Sigmoid colon (tissue), 7 donors: ENCODE measurements around the gene STBD1. TPM values are rescaled to one million over a fixed set of nuclear protein-coding genes. Genes with fewer than 3 reads are reported as not detected.
A peak's percentile ranks its signal among the peaks of the same experiment; 100 is the strongest.

Experiments
- DNase-seq: peaks from one replicate; pipeline ENCODE4 v3.0.0-alpha.2; 2019
- H3K27ac ChIP-seq, 4 donors: fragments of 200-600 bp; sonication (generic); one replicate each; pipeline ENCODE4 v1.5.1; 2016 to 2019; ENCODE audit warnings: mild to moderate bottlenecking in 1 of 4
- H3K27me3 ChIP-seq, 3 donors: fragments of 200-600 bp; sonication (generic); one replicate each; pipeline ENCODE4 v1.5.1; 2019; ENCODE audit warnings: mild to moderate bottlenecking in 1 of 3
- H3K36me3 ChIP-seq, 4 donors: fragments of 200-600 bp; sonication (generic); one replicate each; pipeline ENCODE4 v1.5.1; 2016 to 2019
- H3K4me1 ChIP-seq, 4 donors: fragments of 200-600 bp; sonication (generic); one replicate each; pipeline ENCODE4 v1.5.1; 2017 to 2019
- H3K4me3 ChIP-seq, 4 donors: fragments of 200-600 bp; sonication (generic); one replicate each; pipeline ENCODE4 v1.5.1; 2017 to 2019; ENCODE audit warnings: mild to moderate bottlenecking in 2 of 4, moderate library complexity in 1 of 4
- H3K9me3 ChIP-seq, 4 donors: fragments of 200-600 bp in 3 of 4; sonication (generic) in 3 of 4; one replicate each; pipeline versions ENCODE4 v1.5.1 to v1.6.1; 2013 to 2019
- CTCF ChIP-seq, 4 experiments: fragments of 450-650 bp in 3 of 4; fragments of 200-600 bp in 1 of 4; IDR thresholded peaks; one replicate each; pipeline ENCODE4 v1.5.1; 2016 to 2019; ENCODE audit warnings: antibody characterized with exemption in 4 of 4, mild to moderate bottlenecking in 3 of 4, moderate library complexity in 2 of 4
- EP300 ChIP-seq, 4 donors: sonication (generic); formaldehyde crosslinking; IDR thresholded peaks; one replicate each; pipeline ENCODE4 v1.6.1; 2017; ENCODE audit warnings: antibody characterized with exemption in 4 of 4
- POLR2A ChIP-seq, 2 donors: fragments of 450-650 bp; IDR thresholded peaks; one replicate each; pipeline ENCODE4 v1.6.1; 2016; ENCODE audit warnings: antibody characterized with exemption in 2 of 2, mild to moderate bottlenecking in 2 of 2, moderate library complexity in 2 of 2
- POLR2AphosphoS5 ChIP-seq, 4 donors: sonication (generic); formaldehyde crosslinking; IDR thresholded peaks; one replicate each; pipeline ENCODE4 v1.6.1; 2017; ENCODE audit warnings: antibody characterized with exemption in 4 of 4
- WGBS, 2 donors: extraction: QIAGEN DNeasy Blood & Tissue Kit; methylation state at CpG; one replicate each; pipeline ENCODE4 v1.1.7; 2013; 5-methylcytosine and 5-hydroxymethylcytosine counted together
- intact Hi-C: fragments of 100-400 bp; cut with DNase I; formaldehyde crosslinking; loops from one replicate; pipeline ENCODE4 v1.15.1; 2023
- polyA plus RNA-seq, 3 donors: library from polyadenylated mRNA; stranded (reverse); fragments of 200-250 nt; gene quantifications; one replicate each; pipeline ENCODE4 v1.2.3, GENCODE V29; 2013
- total RNA-seq, 4 donors: library from RNA; depleted of rRNA; stranded (reverse); fragments of >200 nt; gene quantifications; one replicate each; pipeline ENCODE4 v1.1.0, GENCODE V29; 2016
- donor health status: healthy with polysubstance abuse.
- donor health status: Bipolar disorder and iron deficiency.
- donor health status: healthy.

STBD1 gene
- total and polyA plus RNA-seq, 7 donors: 6.0 to 17.1 (median 11.0) TPM

GRCh38 chr4:76301068-76301774 is 5.3 kb upstream of the STBD1 start:
- WGBS, 2 donors: 96 to 97% methylated on average over 4 of the region's 4 CpGs
- no peaks in the 10 kb centered on the region for H3K27me3 ChIP-seq
- H3K27ac ChIP-seq: peak overlapping the region in 2 of 4 donors; percentile 16 to 33
- H3K9me3 ChIP-seq: peaks cover 0 to 3% (median 0%) of the 10 kb centered on the region in 4 donors
- peaks cover 0 to 27% (median 17%) of the 10 kb centered on the region in 4 donors for H3K4me1 ChIP-seq
- no peaks in the 10 kb centered on the region for H3K36me3 ChIP-seq
- no peak for DNase-seq
- intact Hi-C loops: loop anchor here (10.0 kb wide), 2 partner anchors 124 to 156 kb away; partner anchors contain the start of genes CCDC158 and NUP54
- no peak overlapping the region for H3K4me3 ChIP-seq
- no peak for TF ChIP-seq EP300 (IDR thresholded peaks at IDR 0.05)
- no peak for TF ChIP-seq CTCF (IDR thresholded peaks at IDR 0.05)
- TF ChIP-seq POLR2AphosphoS5 (IDR thresholded peaks at IDR 0.05): no peak
- TF ChIP-seq POLR2A (IDR thresholded peaks at IDR 0.05): no peak

- TF ChIP-seq POLR2A (IDR thresholded peaks at IDR 0.05): no peak
- no peak for TF ChIP-seq CTCF (IDR thresholded peaks at IDR 0.05)
- TF ChIP-seq POLR2AphosphoS5 (IDR thresholded peaks at IDR 0.05): no peak
- no peak for TF ChIP-seq EP300 (IDR thresholded peaks at IDR 0.05)
- intact Hi-C loops: loop anchor here (10.0 kb wide), 2 partner anchors 123 to 157 kb away; partner anchors contain the start of genes CCDC158 and NUP54
- H3K4me1 ChIP-seq: peaks cover 0 to 27% (median 17%) of the 10 kb centered on the region in 4 donors
- peaks cover 0 to 3% (median 0%) of the 10 kb centered on the region in 4 donors for H3K9me3 ChIP-seq
- no peak overlapping the region for H3K4me3 ChIP-seq
- no peak for DNase-seq
- H3K27me3 ChIP-seq: no peaks in the 10 kb centered on the region
- 17 to 60% methylated on average over 1 of the region's 1 CpG for WGBS, 2 donors
- H3K27ac ChIP-seq: peak overlapping the region in 2 of 4 donors; percentile 16 to 33
- H3K36me3 ChIP-seq: no peaks in the 10 kb centered on the region
Observed at GRCh38 chr4:76301775-76302162, 4.8 kb upstream of the STBD1 start.

GRCh38 chr4:76302826-76303438 is 3.6 kb upstream of the STBD1 start:
- H3K4me3 ChIP-seq: no peak overlapping the region
- peaks cover 0 to 35% (median 24%) of the 10 kb centered on the region in 4 donors for H3K4me1 ChIP-seq
- peaks cover 0 to 3% (median 0%) of the 10 kb centered on the region in 4 donors for H3K9me3 ChIP-seq
- H3K36me3 ChIP-seq: no peaks in the 10 kb centered on the region
- no peak overlapping the region for H3K27ac ChIP-seq
- 87 to 90% methylated on average over 3 of the region's 3 CpGs for WGBS, 2 donors
- intact Hi-C loops: loop anchor here (10.0 kb wide), 2 partner anchors 122 to 158 kb away; partner anchors contain the start of genes CCDC158 and NUP54
- no peak for DNase-seq
- no peaks in the 10 kb centered on the region for H3K27me3 ChIP-seq
- TF ChIP-seq POLR2AphosphoS5 (IDR thresholded peaks at IDR 0.05) (no peak), POLR2A (IDR thresholded peaks at IDR 0.05) (no peak), CTCF (IDR thresholded peaks at IDR 0.05) (no peak), EP300 (IDR thresholded peaks at IDR 0.05) (no peak)

- TF ChIP-seq POLR2A (IDR thresholded peaks at IDR 0.05): no peak
- no peak for TF ChIP-seq CTCF (IDR thresholded peaks at IDR 0.05)
- no peak for TF ChIP-seq EP300 (IDR thresholded peaks at IDR 0.05)
- no peak for TF ChIP-seq POLR2AphosphoS5 (IDR thresholded peaks at IDR 0.05)
- peak overlapping the region in 3 of 4 donors; percentile 71 to 87 (median 83) for H3K4me3 ChIP-seq
- DNase-seq: no peak
- H3K9me3 ChIP-seq: no peaks in the 10 kb centered on the region
- peaks cover 0 to 54% (median 37%) of the 10 kb centered on the region in 4 donors for H3K4me1 ChIP-seq
- intact Hi-C loops: loop anchor here (5.0 to 10.0 kb wide), 3 partner anchors 103 to 160 kb away; partner anchors contain the start of genes CCDC158 and NUP54
- peaks cover 0 to 12% (median 3%) of the 10 kb centered on the region in 4 donors for H3K36me3 ChIP-seq
- peak overlapping the region; percentile 84 to 95 (median 91) for H3K27ac ChIP-seq
- 52 to 77% methylated on average over 7 of the region's 7 CpGs for WGBS, 2 donors
- no peaks in the 10 kb centered on the region for H3K27me3 ChIP-seq
Observed at GRCh38 chr4:76305033-76305687, 1.4 kb upstream of the STBD1 start.
